ENCODE data around the gene PRDM10.

The PRDM10 gene

GRCh38 chr11:129918361-129918760 lies 84.3 kb downstream of the PRDM10 start:
- WGBS, result 97% methylated on average over 18 of the region's 22 CpGs
- H3K79me1 ChIP-seq (replicated peaks; ENCODE audit: low read length, poor library complexity, severe bottlenecking), result no peaks in the 10 kb centered on the region
- H2BK15ac ChIP-seq (ENCODE audit: low read depth, poor library complexity, severe bottlenecking), result no peak overlapping the region
- H3K18ac ChIP-seq (ENCODE audit: low read depth in 1 of 2, low read length in 2 of 2), result no peak overlapping the region
- H2AK5ac ChIP-seq (ENCODE audit: low read length, severe bottlenecking), result no peak overlapping the region
- H3K9ac ChIP-seq (ENCODE audit: low read length), result no peak overlapping the region
- H2AFZ ChIP-seq (ENCODE audit: low read depth, low read length), result no peak overlapping the region
- no peaks in the 10 kb centered on the region for H3K9me3 ChIP-seq (ENCODE audit: control insufficient read depth, low read length)
- H3K4me2 ChIP-seq (ENCODE audit: low read length, poor library complexity, severe bottlenecking), result no peak overlapping the region
- H4K8ac ChIP-seq (ENCODE audit: low read length), result no peak overlapping the region
- H3K4ac ChIP-seq (ENCODE audit: low read depth in 1 of 2, low read length in 2 of 2), result no peak overlapping the region
- H3K4me3 ChIP-seq (ENCODE audit: insufficient read depth in 1 of 2, low read depth in 1 of 2, low read length in 2 of 2), result no peak overlapping the region
- H3K36me3 ChIP-seq (ENCODE audit: control insufficient read depth in 1 of 2, insufficient read depth in 2 of 2, low read depth in 1 of 2, low read length in 2 of 2), result peaks cover 32 to 68% of the 10 kb centered on the region in 2 experiments
- H3K27ac ChIP-seq (ENCODE audit: low read length, poor library complexity, severe bottlenecking), result no peak overlapping the region
- H2BK12ac ChIP-seq (ENCODE audit: low read length in 2 of 2), result no peak overlapping the region
- H3K23ac ChIP-seq (ENCODE audit: low read length in 2 of 2), result no peak overlapping the region
- no peak overlapping the region for H2BK5ac ChIP-seq (ENCODE audit: low read depth, low read length, poor library complexity, severe bottlenecking)
- DNase-seq, result no peak
- no peak overlapping the region for H4K91ac ChIP-seq (ENCODE audit: low read length)
- no peak overlapping the region for H3K14ac ChIP-seq (ENCODE audit: low read length in 2 of 2)
- no peak overlapping the region for H2BK120ac ChIP-seq (ENCODE audit: low read depth, low read length)
- no peaks in the 10 kb centered on the region for H3K27me3 ChIP-seq (ENCODE audit: control insufficient read depth in 1 of 2, insufficient read depth in 1 of 2, low read length in 2 of 2)
- H3K4me1 ChIP-seq (ENCODE audit: control insufficient read depth, insufficient read depth, low read depth, low read length), result no peaks in the 10 kb centered on the region

GRCh38 chr11:129917231-129917630 lies 85.4 kb downstream of the PRDM10 start:
- Histone ChIP-seq H3K4me1 (ENCODE audit: control insufficient read depth, insufficient read depth, low read depth, low read length) (no peaks in the 10 kb centered on the region), H3K4me3 (ENCODE audit: insufficient read depth in 1 of 2, low read depth in 1 of 2, low read length in 2 of 2) (no peak overlapping the region), H3K79me1 (replicated peaks; ENCODE audit: low read length, poor library complexity, severe bottlenecking) (no peaks in the 10 kb centered on the region), H3K4me2 (ENCODE audit: low read length, poor library complexity, severe bottlenecking) (no peak overlapping the region), H2AK5ac (ENCODE audit: low read length, severe bottlenecking) (no peak overlapping the region), H2BK12ac (ENCODE audit: low read length in 2 of 2) (no peak overlapping the region), H3K9ac (ENCODE audit: low read length) (no peak overlapping the region), H3K27me3 (ENCODE audit: control insufficient read depth in 1 of 2, insufficient read depth in 1 of 2, low read length in 2 of 2) (no peaks in the 10 kb centered on the region), H3K23ac (ENCODE audit: low read length in 2 of 2) (no peak overlapping the region), H4K91ac (ENCODE audit: low read length) (no peak overlapping the region), H3K27ac (ENCODE audit: low read length, poor library complexity, severe bottlenecking) (no peak overlapping the region), H3K14ac (ENCODE audit: low read length in 2 of 2) (no peak overlapping the region), H3K4ac (ENCODE audit: low read depth in 1 of 2, low read length in 2 of 2) (no peak overlapping the region), H2BK15ac (ENCODE audit: low read depth, poor library complexity, severe bottlenecking) (no peak overlapping the region), H3K9me3 (ENCODE audit: control insufficient read depth, low read length) (no peaks in the 10 kb centered on the region), H2AFZ (ENCODE audit: low read depth, low read length) (no peak overlapping the region), H2BK5ac (ENCODE audit: low read depth, low read length, poor library complexity, severe bottlenecking) (no peak overlapping the region), H3K18ac (ENCODE audit: low read depth in 1 of 2, low read length in 2 of 2) (no peak overlapping the region), H3K36me3 (ENCODE audit: control insufficient read depth in 1 of 2, insufficient read depth in 2 of 2, low read depth in 1 of 2, low read length in 2 of 2) (peaks cover 33 to 58% of the 10 kb centered on the region in 2 experiments), H4K8ac (ENCODE audit: low read length) (no peak overlapping the region), H2BK120ac (ENCODE audit: low read depth, low read length) (no peak overlapping the region)
- DNase-seq, result no peak
- WGBS, result 100% methylated on average over 2 of the region's 2 CpGs

DNA sequence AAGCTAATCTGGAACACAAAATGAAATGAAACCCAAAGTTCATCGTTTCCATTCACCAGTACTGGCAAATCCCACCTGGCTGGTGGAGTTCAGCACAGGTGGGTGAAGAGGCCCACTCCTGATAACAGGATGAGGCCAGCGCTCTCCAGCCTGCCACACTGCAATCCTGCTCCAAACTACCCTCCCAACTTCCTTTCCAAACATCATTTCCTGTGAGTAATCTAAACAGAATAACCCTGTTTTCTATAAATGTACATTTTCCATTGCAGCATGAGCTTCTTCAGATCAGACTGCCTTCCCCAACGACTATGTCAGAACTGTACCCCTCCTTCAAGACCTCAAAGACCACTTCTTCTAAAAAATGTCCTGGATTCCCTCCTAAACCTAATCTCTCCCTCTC lies 91.3 kb downstream of the PRDM10 start:
- H3K14ac ChIP-seq (ENCODE audit: low read length in 2 of 2), result no peak overlapping the region
- H3K4me1 ChIP-seq (ENCODE audit: control insufficient read depth, insufficient read depth, low read depth, low read length), result peaks cover 3% of the 10 kb centered on the region
- no peak overlapping the region for H3K4me3 ChIP-seq (ENCODE audit: insufficient read depth in 1 of 2, low read depth in 1 of 2, low read length in 2 of 2)
- H3K4me2 ChIP-seq (ENCODE audit: low read length, poor library complexity, severe bottlenecking), result no peak overlapping the region
- H3K27ac ChIP-seq (ENCODE audit: low read length, poor library complexity, severe bottlenecking), result no peak overlapping the region
- no peak overlapping the region for H2BK15ac ChIP-seq (ENCODE audit: low read depth, poor library complexity, severe bottlenecking)
- H3K9me3 ChIP-seq (ENCODE audit: control insufficient read depth, low read length), result no peaks in the 10 kb centered on the region
- WGBS, result 37% methylated on average over 3 of the region's 3 CpGs
- H2BK5ac ChIP-seq (ENCODE audit: low read depth, low read length, poor library complexity, severe bottlenecking), result no peak overlapping the region
- H2BK120ac ChIP-seq (ENCODE audit: low read depth, low read length), result no peak overlapping the region
- no peak overlapping the region for H3K9ac ChIP-seq (ENCODE audit: low read length)
- no peaks in the 10 kb centered on the region for H3K79me1 ChIP-seq (replicated peaks; ENCODE audit: low read length, poor library complexity, severe bottlenecking)
- no peak overlapping the region for H2BK12ac ChIP-seq (ENCODE audit: low read length in 2 of 2)
- no peak overlapping the region for H2AFZ ChIP-seq (ENCODE audit: low read depth, low read length)
- H3K27me3 ChIP-seq (ENCODE audit: control insufficient read depth in 1 of 2, insufficient read depth in 1 of 2, low read length in 2 of 2), result no peaks in the 10 kb centered on the region
- no peak overlapping the region for H3K18ac ChIP-seq (ENCODE audit: low read depth in 1 of 2, low read length in 2 of 2)
- DNase-seq, result peak; percentile 59
- H3K4ac ChIP-seq (ENCODE audit: low read depth in 1 of 2, low read length in 2 of 2), result no peak overlapping the region
- H2AK5ac ChIP-seq (ENCODE audit: low read length, severe bottlenecking), result no peak overlapping the region
- H4K91ac ChIP-seq (ENCODE audit: low read length), result no peak overlapping the region
- H3K36me3 ChIP-seq (ENCODE audit: control insufficient read depth in 1 of 2, insufficient read depth in 2 of 2, low read depth in 1 of 2, low read length in 2 of 2), result peaks cover 36 to 64% of the 10 kb centered on the region in 2 experiments
- H4K8ac ChIP-seq (ENCODE audit: low read length), result peak overlapping the region; percentile 77
- no peak overlapping the region for H3K23ac ChIP-seq (ENCODE audit: low read length in 2 of 2)

GRCh38 chr11:129910360-129910759 lies 92.3 kb downstream of the PRDM10 start:
- H3K27me3 ChIP-seq (ENCODE audit: control insufficient read depth in 1 of 2, insufficient read depth in 1 of 2, low read length in 2 of 2), result no peaks in the 10 kb centered on the region
- H3K4me1 ChIP-seq (ENCODE audit: control insufficient read depth, insufficient read depth, low read depth, low read length), result peaks cover 3% of the 10 kb centered on the region
- H2BK12ac ChIP-seq (ENCODE audit: low read length in 2 of 2), result no peak overlapping the region
- H2AFZ ChIP-seq (ENCODE audit: low read depth, low read length), result no peak overlapping the region
- H4K8ac ChIP-seq (ENCODE audit: low read length), result no peak overlapping the region
- no peak overlapping the region for H2BK15ac ChIP-seq (ENCODE audit: low read depth, poor library complexity, severe bottlenecking)
- no peaks in the 10 kb centered on the region for H3K9me3 ChIP-seq (ENCODE audit: control insufficient read depth, low read length)
- 94% methylated on average over 5 of the region's 7 CpGs for WGBS
- no peak overlapping the region for H3K23ac ChIP-seq (ENCODE audit: low read length in 2 of 2)
- no peak for DNase-seq
- no peaks in the 10 kb centered on the region for H3K79me1 ChIP-seq (replicated peaks; ENCODE audit: low read length, poor library complexity, severe bottlenecking)
- H2BK5ac ChIP-seq (ENCODE audit: low read depth, low read length, poor library complexity, severe bottlenecking), result no peak overlapping the region
- H3K4me3 ChIP-seq (ENCODE audit: insufficient read depth in 1 of 2, low read depth in 1 of 2, low read length in 2 of 2), result no peak overlapping the region
- no peak overlapping the region for H3K4ac ChIP-seq (ENCODE audit: low read depth in 1 of 2, low read length in 2 of 2)
- H4K91ac ChIP-seq (ENCODE audit: low read length), result no peak overlapping the region
- peaks cover 39 to 64% of the 10 kb centered on the region in 2 experiments for H3K36me3 ChIP-seq (ENCODE audit: control insufficient read depth in 1 of 2, insufficient read depth in 2 of 2, low read depth in 1 of 2, low read length in 2 of 2)
- no peak overlapping the region for H3K27ac ChIP-seq (ENCODE audit: low read length, poor library complexity, severe bottlenecking)
- H3K14ac ChIP-seq (ENCODE audit: low read length in 2 of 2), result no peak overlapping the region
- H3K9ac ChIP-seq (ENCODE audit: low read length), result no peak overlapping the region
- H2BK120ac ChIP-seq (ENCODE audit: low read depth, low read length), result no peak overlapping the region
- no peak overlapping the region for H2AK5ac ChIP-seq (ENCODE audit: low read length, severe bottlenecking)
- H3K18ac ChIP-seq (ENCODE audit: low read depth in 1 of 2, low read length in 2 of 2), result no peak overlapping the region
- no peak overlapping the region for H3K4me2 ChIP-seq (ENCODE audit: low read length, poor library complexity, severe bottlenecking)

Measured in mesenchymal stem cell (in vitro differentiated cells and primary cell).